NCI-H460 (cell line): ENCODE results near the gene KDM2B. TPM values are rescaled to one million over a fixed set of nuclear protein-coding genes. Genes with fewer than 3 reads are reported as not detected.

Experiments used
- DNase-seq: peaks from one replicate; pipeline ENCODE4 v3.0.0-alpha.2; 2016; ENCODE audit warnings: low read depth; ENCODE audit errors: extremely low read depth
- total RNA-seq: library from RNA; depleted of rRNA; stranded (reverse); fragments of >200 nt; shearing (Covaris generic); gene quantifications from 2 replicates; pipeline ENCODE4 v1.2.3, GENCODE V29; 2014

KDM2B gene
- total RNA-seq, 1 experiment from 2014 or later, result 16.9 TPM

GRCh38 chr12:121467638-121468498 lies 113.0 kb downstream of the KDM2B start:
- DNase-seq, result no peak

GRCh38 chr12:121466794-121467637 lies 113.8 kb downstream of the KDM2B start:
- peak; percentile 86 for DNase-seq

DNA sequence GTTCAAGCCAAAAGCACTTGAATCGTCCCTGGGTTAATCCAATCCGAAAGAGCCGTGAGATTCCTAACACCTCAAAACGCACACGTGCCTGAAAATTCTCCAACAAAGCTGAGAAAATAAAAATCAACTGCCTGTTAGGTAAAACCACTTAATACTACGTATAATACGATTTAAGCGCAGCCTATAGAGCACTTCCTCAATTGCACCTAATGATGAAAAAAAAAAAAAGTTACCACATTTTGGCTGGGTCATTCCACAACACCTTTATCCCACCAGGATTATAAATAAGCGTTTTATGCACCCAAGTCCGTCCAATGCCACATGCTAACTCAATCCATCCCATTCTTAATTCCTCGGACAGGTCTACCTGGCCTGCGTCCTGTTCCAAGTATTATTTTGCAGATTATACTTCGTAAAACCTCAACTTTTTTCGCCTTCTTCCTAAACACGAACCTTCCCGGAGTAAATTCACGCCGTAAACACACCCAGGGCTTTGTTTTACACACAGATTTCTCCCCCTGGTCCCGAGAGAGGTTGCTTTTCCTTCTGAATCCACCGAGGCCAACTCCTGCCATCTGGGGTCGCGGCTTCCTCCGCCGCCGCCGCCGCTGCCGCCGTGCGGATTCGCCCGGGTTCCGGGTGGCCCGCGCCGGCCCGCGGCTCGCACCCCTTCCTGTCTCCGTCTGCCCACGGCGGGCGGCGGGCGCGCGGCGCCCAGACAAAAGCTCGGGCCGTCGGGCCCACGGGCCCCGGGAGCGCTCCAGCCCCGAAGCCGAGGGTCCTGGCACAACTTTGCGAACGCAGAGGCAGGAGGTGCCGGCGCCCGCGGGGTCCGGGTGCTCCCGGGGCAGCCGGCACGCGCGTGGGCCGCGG lies 114.7 kb downstream of the KDM2B start:
- DNase-seq, result no peak

- DNase-seq, result no peak
Observed at GRCh38 chr12:121464331-121464730, 116.5 kb downstream of the KDM2B start.

GRCh38 chr12:121461048-121461447 lies 119.8 kb downstream of the KDM2B start:
- no peak for DNase-seq

- DNase-seq, result no peak
Observed at GRCh38 chr12:121456551-121456950, 124.3 kb downstream of the KDM2B start.

GRCh38 chr12:121455766-121456420 lies 124.9 kb downstream of the KDM2B start:
- DNase-seq, result no peak

DNA sequence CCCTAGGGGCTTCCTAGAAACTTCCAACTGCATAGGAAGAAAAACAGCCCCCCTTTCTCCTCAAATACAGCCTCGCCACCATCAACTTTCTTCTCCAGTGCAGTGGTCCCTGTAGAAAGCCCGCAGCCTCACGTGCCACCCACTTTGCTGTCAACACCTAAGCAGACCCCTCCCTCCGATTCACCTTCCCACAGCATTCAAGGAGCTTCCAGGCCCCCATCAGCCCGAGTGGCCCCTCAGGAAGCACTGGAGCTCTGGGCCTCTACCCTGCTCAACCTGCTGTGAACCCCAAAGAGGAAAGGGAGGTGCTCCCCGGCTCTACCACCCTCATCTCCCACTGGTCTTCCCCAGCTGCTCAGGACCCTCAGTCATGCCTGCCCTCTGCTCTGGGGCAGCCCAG lies 125.9 kb downstream of the KDM2B start:
- no peak for DNase-seq

- DNase-seq, result no peak
Observed at GRCh38 chr12:121453629-121454028, 127.2 kb downstream of the KDM2B start.

GRCh38 chr12:121452985-121453360 lies 127.8 kb downstream of the KDM2B start:
- no peak for DNase-seq

DNA sequence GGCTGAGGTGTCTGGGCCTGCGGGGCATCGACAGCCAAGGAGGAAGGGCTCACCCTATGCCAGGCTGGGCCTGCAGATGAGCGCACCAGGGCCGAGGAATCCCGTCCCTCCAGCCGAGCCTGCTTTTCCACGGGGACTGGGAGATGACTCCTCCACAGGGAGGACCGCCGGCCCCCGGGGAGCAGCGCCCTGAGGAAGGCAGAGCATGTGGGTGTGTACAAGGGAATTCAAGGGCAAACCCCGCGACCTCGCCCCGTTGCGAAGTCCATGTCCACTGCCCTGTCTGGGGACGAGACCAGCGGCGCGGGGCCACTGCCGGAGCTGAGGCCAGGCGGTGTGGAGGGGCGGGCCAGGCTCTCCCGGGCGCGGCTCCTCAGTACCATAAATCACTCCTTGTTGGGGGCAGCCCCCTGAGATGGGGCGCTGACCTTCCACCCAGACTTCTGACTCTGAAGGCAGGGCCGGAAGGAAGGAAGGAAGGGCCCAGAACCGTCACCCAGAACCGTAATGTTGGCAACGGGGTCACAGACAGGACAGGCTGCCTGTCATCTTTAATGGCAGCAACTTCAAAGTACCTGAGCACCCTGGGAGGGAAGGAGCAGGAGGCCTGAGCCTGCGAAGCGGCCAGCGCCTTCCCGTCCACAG lies 128.4 kb downstream of the KDM2B start:
- DNase-seq, result no peak

DNA sequence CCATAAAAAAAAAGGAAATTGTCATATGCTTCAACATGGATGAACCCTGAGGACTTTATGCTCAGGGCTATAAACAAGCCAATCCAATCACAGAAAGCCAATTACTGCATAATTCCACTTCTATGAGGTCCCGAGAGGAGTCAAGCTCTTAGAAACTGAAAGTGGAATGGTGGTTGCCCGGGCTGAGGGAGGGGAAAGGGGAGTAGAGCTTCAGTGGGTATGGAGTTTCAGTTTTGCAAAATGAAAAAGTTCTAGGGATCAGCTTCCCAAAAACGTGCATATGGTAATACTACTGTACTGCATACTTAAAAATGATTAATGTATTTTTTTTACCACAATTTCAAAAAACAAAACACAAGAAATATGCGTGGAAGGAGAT lies 128.9 kb downstream of the KDM2B start:
- DNase-seq, result no peak

GRCh38 chr12:121448771-121449315 lies 132.0 kb downstream of the KDM2B start:
- no peak for DNase-seq

GRCh38 chr12:121446750-121447149 lies 134.1 kb downstream of the KDM2B start:
- no peak for DNase-seq

GRCh38 chr12:121444842-121445202 lies 136.0 kb downstream of the KDM2B start:
- DNase-seq, result no peak

- no peak for DNase-seq
Observed at GRCh38 chr12:121443911-121444841, 136.6 kb downstream of the KDM2B start.

DNA sequence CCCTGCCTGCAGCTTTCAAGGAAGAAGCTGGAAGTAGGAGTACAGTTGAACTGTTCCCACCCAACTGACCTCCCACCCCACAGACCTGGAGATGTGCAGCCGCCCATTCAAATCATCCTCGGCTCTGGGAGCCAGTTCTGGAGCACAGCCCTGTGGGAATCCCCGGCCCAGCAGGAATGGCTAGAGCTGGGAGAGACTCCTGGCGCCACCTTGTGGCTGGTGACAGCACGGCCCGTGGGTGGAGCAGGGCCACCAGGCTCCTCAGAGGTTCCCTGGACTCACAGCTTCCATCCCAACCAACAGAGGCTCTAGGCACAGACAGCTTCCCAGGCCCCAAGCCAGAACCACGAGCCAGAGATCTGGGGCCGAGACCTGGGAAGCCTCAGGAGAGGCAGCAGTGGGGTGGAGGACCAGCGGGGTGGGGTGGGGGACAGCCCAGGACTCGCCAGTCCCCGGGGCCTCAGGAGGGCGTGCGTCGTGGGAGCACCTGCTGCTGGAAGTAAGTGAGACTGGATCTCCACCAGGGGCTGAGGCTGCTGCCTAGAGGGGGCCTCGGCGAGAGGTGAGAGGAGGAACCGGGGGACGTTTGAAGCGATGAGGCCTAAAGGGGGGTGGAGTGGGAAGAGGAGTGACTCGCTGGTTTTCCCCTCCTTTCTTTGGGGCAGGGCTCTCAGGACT lies 137.5 kb downstream of the KDM2B start:
- DNase-seq, result peak; percentile 69
